Adipose tissue (tissue), 3 donors: Measurements from ENCODE around the gene GALNT2. TPM values are rescaled to one million over a fixed set of nuclear protein-coding genes. Genes with fewer than 3 reads are reported as not detected.

Experiments used
- H3K27ac ChIP-seq: one replicate; pipeline ENCODE4 v1.5.1; 2013; ENCODE audit warnings: low read depth, low read length
- WGBS, 3 donors: extraction: QIAGEN DNeasy Blood & Tissue Kit; methylation state at CpG; one replicate each; pipeline ENCODE4 v1.1.7; 2013; 5-methylcytosine and 5-hydroxymethylcytosine counted together
- polyA plus RNA-seq, 3 donors: library from polyadenylated mRNA; stranded (reverse); fragments of 200-250 nt; gene quantifications; one replicate each; pipeline ENCODE4 v1.2.3, GENCODE V29; 2013
- donor health status: healthy with polysubstance abuse.
- donor health status: Bipolar disorder and iron deficiency.
- donor health status: healthy.

The GALNT2 gene
- polyA plus RNA-seq, 3 donors: 29.1 to 64.5 (median 37.8) TPM

GRCh38 chr1:230136453-230137336 is 69.7 kb downstream of the GALNT2 start:
- WGBS, 3 donors: 52 to 84% (median 84%) methylated on average over 34 of the region's 34 CpGs
- H3K27ac ChIP-seq: no peak overlapping the region

- H3K27ac ChIP-seq: no peak overlapping the region
- WGBS, 3 donors: 35 to 58% (median 58%) methylated on average over 4 of the region's 4 CpGs
These were observed 70.3 kb downstream of the GALNT2 start for GRCh38 chr1:230137337-230137815.

GRCh38 chr1:230138561-230139239 is 71.7 kb downstream of the GALNT2 start:
- H3K27ac ChIP-seq: no peak overlapping the region
- WGBS, 3 donors: 78 to 90% (median 87%) methylated on average over 7 of the region's 7 CpGs

- no peak overlapping the region for H3K27ac ChIP-seq
- 67 to 96% (median 91%) methylated on average over 4 of the region's 4 CpGs for WGBS, 3 donors
These were observed 72.3 kb downstream of the GALNT2 start for GRCh38 chr1:230139315-230139714.

- no peak overlapping the region for H3K27ac ChIP-seq
- WGBS, 3 donors: 76 to 95% (median 93%) methylated on average over 8 of the region's 8 CpGs
These were observed 72.7 kb downstream of the GALNT2 start for GRCh38 chr1:230139741-230140140.

- H3K27ac ChIP-seq: no peak overlapping the region
- WGBS, 3 donors: 35 to 43% (median 38%) methylated on average over 12 of the region's 12 CpGs
These were observed 73.4 kb downstream of the GALNT2 start for GRCh38 chr1:230140221-230141020.

GRCh38 chr1:230141021-230141648 is 74.1 kb downstream of the GALNT2 start:
- H3K27ac ChIP-seq: no peak overlapping the region

GRCh38 chr1:230141797-230142607 is 75.0 kb downstream of the GALNT2 start:
- H3K27ac ChIP-seq: no peak overlapping the region
- WGBS, 3 donors: 85 to 89% (median 88%) methylated on average over 15 of the region's 15 CpGs

More at GRCh38 chr1:230141021-230141648, 74.1 kb downstream of the GALNT2 start:
- WGBS, 3 donors: 89 to 93% (median 90%) methylated on average over 8 of the region's 8 CpGs

- H3K27ac ChIP-seq: no peak overlapping the region
- WGBS, 3 donors: 65 to 75% (median 72%) methylated on average over 5 of the region's 5 CpGs
These were observed 75.7 kb downstream of the GALNT2 start for GRCh38 chr1:230142608-230143210.

- 47 to 94% (median 91%) methylated on average over 9 of the region's 9 CpGs for WGBS, 3 donors
- no peak overlapping the region for H3K27ac ChIP-seq
These were observed 76.5 kb downstream of the GALNT2 start for GRCh38 chr1:230143534-230143933.

GRCh38 chr1:230144010-230144614 is 77.1 kb downstream of the GALNT2 start:
- WGBS, 3 donors: 40 to 82% (median 81%) methylated on average over 14 of the region's 14 CpGs
- no peak overlapping the region for H3K27ac ChIP-seq

- no peak overlapping the region for H3K27ac ChIP-seq
- 78 to 81% (median 80%) methylated on average over 11 of the region's 11 CpGs for WGBS, 3 donors
These were observed 77.9 kb downstream of the GALNT2 start for GRCh38 chr1:230144758-230145504.

- WGBS, 3 donors: 32 to 37% (median 33%) methylated on average over 8 of the region's 8 CpGs
These were observed 78.5 kb downstream of the GALNT2 start for GRCh38 chr1:230145505-230145899.

GRCh38 chr1:230145953-230146476 is 79.0 kb downstream of the GALNT2 start:
- no peak overlapping the region for H3K27ac ChIP-seq
- WGBS, 3 donors: 27 to 49% (median 28%) methylated on average over 7 of the region's 7 CpGs

More at GRCh38 chr1:230145505-230145899, 78.5 kb downstream of the GALNT2 start:
- H3K27ac ChIP-seq: no peak overlapping the region

GRCh38 chr1:230146709-230147108 is 79.7 kb downstream of the GALNT2 start:
- no peak overlapping the region for H3K27ac ChIP-seq

More at GRCh38 chr1:230146709-230147108, 79.7 kb downstream of the GALNT2 start:
- 73 to 95% (median 94%) methylated on average over 13 of the region's 13 CpGs for WGBS, 3 donors
